Stimulated activated CD8-positive, alpha-beta memory T cell treated with anti-CD3 and anti-CD28 coated beads, Interleukin-12 subunit alpha, Interleukin-12 subunit beta, amount 100 ng/mL, for 24 hours (primary cell): ENCODE measurements around the gene TSPAN4.

Experiments used
- DNase-seq: peaks from one replicate; pipeline ENCODE4 v3.0.0-alpha.2; 2020; ENCODE audit errors: extremely low read depth

Gene TSPAN4

GRCh38 chr11:824292-824880, 18.3 kb upstream of the TSPAN4 start:
- no peak for DNase-seq

- no peak for DNase-seq
Measured at GRCh38 chr11:824942-825341, 17.7 kb upstream of the TSPAN4 start.

- no peak for DNase-seq
Measured at GRCh38 chr11:825366-826226, 17.1 kb upstream of the TSPAN4 start.

- DNase-seq: no peak
Measured at GRCh38 chr11:826227-826621, 16.4 kb upstream of the TSPAN4 start.

GRCh38 chr11:826836-827145, 15.9 kb upstream of the TSPAN4 start:
- no peak for DNase-seq

GRCh38 chr11:827146-827896, 15.3 kb upstream of the TSPAN4 start:
- no peak for DNase-seq

GRCh38 chr11:827897-828192, 14.8 kb upstream of the TSPAN4 start, which contains the start of gene CRACR2B:
TSS of gene CRACR2B (plus strand) at chr11:827919. CDS start at chr11:828608, 689 bp downstream.
- no peak for DNase-seq

- no peak for DNase-seq
Measured at GRCh38 chr11:828506-829175, 14.0 kb upstream of the TSPAN4 start.

GRCh38 chr11:829176-829846, 13.3 kb upstream of the TSPAN4 start:
- no peak for DNase-seq

- no peak for DNase-seq
Measured at GRCh38 chr11:829847-830294, 12.8 kb upstream of the TSPAN4 start.

GRCh38 chr11:830295-831117, 12.1 kb upstream of the TSPAN4 start:
- no peak for DNase-seq

- no peak for DNase-seq
Measured at GRCh38 chr11:831118-831864, 11.4 kb upstream of the TSPAN4 start.

GRCh38 chr11:831961-832528, 10.6 kb upstream of the TSPAN4 start:
- no peak for DNase-seq

- DNase-seq: no peak
Measured at GRCh38 chr11:832529-833113, 10.0 kb upstream of the TSPAN4 start, which contains the start of gene CD151. TSS of gene CD151 (plus strand) at chr11:832952. CDS start at chr11:836070, 3,118 bp downstream.

- DNase-seq: no peak
Measured at GRCh38 chr11:833114-833791, 9.4 kb upstream of the TSPAN4 start.

- DNase-seq: no peak
Measured at GRCh38 chr11:833849-834311, 8.8 kb upstream of the TSPAN4 start.

GRCh38 chr11:834371-835316, 8.0 kb upstream of the TSPAN4 start:
- no peak for DNase-seq
